Colon (tissue), 2 donors: ENCODE data around the gene ANO1.

Source experiments
- FAIRE-seq: peaks from 2 replicates; lab custom pipeline; 2012; peaks lifted over from hg19 to GRCh38; lab: Jason Lieb, UNC
- donor health status: control.
- donor health status: control.

The ANO1 gene

GRCh38 chr11:70095541-70096252 lies 17.6 kb downstream of the ANO1 start:
- no peak for FAIRE-seq

GRCh38 chr11:70097783-70098563 lies 19.9 kb downstream of the ANO1 start:
- FAIRE-seq = no peak

GRCh38 chr11:70098936-70099335 lies 20.8 kb downstream of the ANO1 start:
- FAIRE-seq = no peak

GRCh38 chr11:70099578-70100279 lies 21.6 kb downstream of the ANO1 start:
- no peak for FAIRE-seq

- FAIRE-seq = no peak
These were observed 22.1 kb downstream of the ANO1 start for GRCh38 chr11:70100280-70100603.

GRCh38 chr11:70100791-70101190 lies 22.7 kb downstream of the ANO1 start:
- no peak for FAIRE-seq

GRCh38 chr11:70103256-70103975 lies 25.3 kb downstream of the ANO1 start:
- FAIRE-seq = no peak

GRCh38 chr11:70104419-70104818 lies 26.3 kb downstream of the ANO1 start:
- FAIRE-seq = no peak

GRCh38 chr11:70104961-70105360 lies 26.8 kb downstream of the ANO1 start:
- no peak for FAIRE-seq

- FAIRE-seq = no peak
These were observed 27.2 kb downstream of the ANO1 start for GRCh38 chr11:70105369-70105754.

- FAIRE-seq = no peak
These were observed 27.8 kb downstream of the ANO1 start for GRCh38 chr11:70105755-70106571.

- FAIRE-seq = no peak
These were observed 28.6 kb downstream of the ANO1 start for GRCh38 chr11:70106757-70107156.

- no peak for FAIRE-seq
These were observed 29.1 kb downstream of the ANO1 start for GRCh38 chr11:70107191-70107590.

GRCh38 chr11:70107756-70108155 lies 29.6 kb downstream of the ANO1 start:
- FAIRE-seq = no peak

- FAIRE-seq = no peak
These were observed 30.1 kb downstream of the ANO1 start for GRCh38 chr11:70108250-70108649.

GRCh38 chr11:70109006-70109405 lies 30.9 kb downstream of the ANO1 start:
- FAIRE-seq = no peak

GRCh38 chr11:70109903-70110302 lies 31.8 kb downstream of the ANO1 start:
- no peak for FAIRE-seq

GRCh38 chr11:70110538-70111055 lies 32.5 kb downstream of the ANO1 start:
- no peak for FAIRE-seq

- no peak for FAIRE-seq
These were observed 33.3 kb downstream of the ANO1 start for GRCh38 chr11:70111269-70112016.

- FAIRE-seq = no peak
These were observed 33.9 kb downstream of the ANO1 start for GRCh38 chr11:70112017-70112434.

GRCh38 chr11:70113801-70114200 lies 35.7 kb downstream of the ANO1 start:
- no peak for FAIRE-seq
